Mesenchymal stem cell (in vitro differentiated cells and primary cell): ENCODE results near the gene TRMT10C.
"Not testable (repeated sequence)": the region's sequence is repeated elsewhere in the genome, so short reads cannot be mapped to it uniquely, and the experiment has no call there.

Experiments
- DNase-seq: peaks from one replicate; pipeline ENCODE4 v3.0.0-alpha.2; 2013
- H2AFZ ChIP-seq: one replicate; pipeline ENCODE4 v1.6.1; 2013; ENCODE audit warnings: low read depth, mild to moderate bottlenecking, control low read depth, inconsistent platforms, low read length, moderate library complexity
- H2AK5ac ChIP-seq: 2 replicates; pipeline ENCODE4 v1.6.1; 2013; ENCODE audit warnings: low read length, moderate library complexity, mild to moderate bottlenecking, inconsistent platforms; ENCODE audit not compliant: severe bottlenecking
- H2BK120ac ChIP-seq: one replicate; pipeline ENCODE4 v1.6.1; 2013; ENCODE audit warnings: low read depth, mild to moderate bottlenecking, inconsistent platforms, low read length, moderate library complexity
- H2BK12ac ChIP-seq, 2 experiments: one replicate each; pipeline ENCODE4 v1.6.1; 2013; ENCODE audit warnings: inconsistent platforms in 2 of 2, low read length in 2 of 2, mild to moderate bottlenecking in 2 of 2, moderate library complexity in 2 of 2, control low read depth in 1 of 2
- H2BK15ac ChIP-seq: one replicate; pipeline ENCODE4 v1.6.1; 2013; ENCODE audit warnings: mild to moderate bottlenecking, low read depth, inconsistent platforms; ENCODE audit not compliant: poor library complexity, severe bottlenecking
- H2BK5ac ChIP-seq: 2 replicates; pipeline ENCODE4 v1.6.1; 2013; ENCODE audit warnings: low read depth, mild to moderate bottlenecking, low read length, control low read depth, inconsistent platforms; ENCODE audit not compliant: poor library complexity, severe bottlenecking
- H3K14ac ChIP-seq, 2 experiments: one replicate each; pipeline ENCODE4 v1.6.1; 2013; ENCODE audit warnings: inconsistent platforms in 2 of 2, low read length in 2 of 2, control low read depth in 1 of 2, mild to moderate bottlenecking in 1 of 2, moderate library complexity in 1 of 2
- H3K18ac ChIP-seq, 2 experiments: one replicate each; pipeline ENCODE4 v1.6.1; 2013; ENCODE audit warnings: inconsistent platforms in 2 of 2, low read length in 2 of 2, control low read depth in 1 of 2, low read depth in 1 of 2, mild to moderate bottlenecking in 1 of 2
- H3K23ac ChIP-seq, 2 experiments: one replicate each; pipeline ENCODE4 v1.6.1; 2013; ENCODE audit warnings: inconsistent platforms in 2 of 2, low read length in 2 of 2, mild to moderate bottlenecking in 2 of 2, moderate library complexity in 2 of 2, control low read depth in 1 of 2
- H3K27ac ChIP-seq: 2 replicates; pipeline ENCODE4 v1.5.1; 2013; ENCODE audit warnings: mild to moderate bottlenecking, moderate library complexity, low read length, control low read depth, inconsistent platforms; ENCODE audit not compliant: poor library complexity, severe bottlenecking
- H3K27me3 ChIP-seq, 2 experiments: 2 replicates each; pipeline versions ENCODE4 v1.6.1 to v1.7.0; 2013; ENCODE audit warnings: low read length in 2 of 2, mild to moderate bottlenecking in 2 of 2, moderate library complexity in 2 of 2, control low read depth in 1 of 2, inconsistent platforms in 1 of 2; ENCODE audit not compliant: control insufficient read depth in 1 of 2, insufficient read depth in 1 of 2
- H3K36me3 ChIP-seq, 2 experiments: 2 replicates each; pipeline versions ENCODE4 v1.6.1 to v1.7.0; 2013; ENCODE audit warnings: low read length in 2 of 2, control low read depth in 1 of 2, inconsistent platforms in 1 of 2, low read depth in 1 of 2, mild to moderate bottlenecking in 1 of 2; ENCODE audit not compliant: insufficient read depth in 2 of 2, control insufficient read depth in 1 of 2
- H3K4ac ChIP-seq, 2 experiments: one replicate each; pipeline ENCODE4 v1.6.1; 2013; ENCODE audit warnings: inconsistent platforms in 2 of 2, low read length in 2 of 2, mild to moderate bottlenecking in 2 of 2, moderate library complexity in 2 of 2, control low read depth in 1 of 2, low read depth in 1 of 2
- H3K4me1 ChIP-seq: 2 replicates; pipeline ENCODE4 v1.6.1; 2013; ENCODE audit warnings: low read depth, low read length, control low read depth; ENCODE audit not compliant: control insufficient read depth, insufficient read depth
- H3K4me2 ChIP-seq: 2 replicates; pipeline ENCODE4 v1.6.1; 2013; ENCODE audit warnings: low read length, mild to moderate bottlenecking, inconsistent platforms; ENCODE audit not compliant: poor library complexity, severe bottlenecking
- H3K4me3 ChIP-seq, 2 experiments: 2 replicates each; pipeline versions ENCODE4 v1.5.1 to v1.7.0; 2013; ENCODE audit warnings: low read length in 2 of 2, mild to moderate bottlenecking in 2 of 2, control low read depth in 1 of 2, low read depth in 1 of 2; ENCODE audit not compliant: insufficient read depth in 1 of 2
- H3K79me1 ChIP-seq: replicated peaks from 2 replicates; pipeline ENCODE4 v1.6.1; 2013; ENCODE audit warnings: mild to moderate bottlenecking, control low read depth, low read length, inconsistent platforms; ENCODE audit not compliant: poor library complexity, severe bottlenecking
- H3K9ac ChIP-seq: 2 replicates; pipeline ENCODE4 v1.7.0; 2013; ENCODE audit warnings: mild to moderate bottlenecking, low read length, moderate library complexity
- H3K9me3 ChIP-seq: 2 replicates; pipeline ENCODE4 v1.7.0; 2013; ENCODE audit warnings: mild to moderate bottlenecking, low read length; ENCODE audit not compliant: control insufficient read depth
- H4K8ac ChIP-seq: one replicate; pipeline ENCODE4 v1.6.1; 2013; ENCODE audit warnings: inconsistent platforms, mild to moderate bottlenecking, low read length, moderate library complexity
- H4K91ac ChIP-seq: one replicate; pipeline ENCODE4 v1.6.1; 2013; ENCODE audit warnings: mild to moderate bottlenecking, low read length, inconsistent platforms
- WGBS: methylation state at CpG from one replicate; pipeline ENCODE4 v1.1.7; 2013; ENCODE audit warnings: mixed read lengths; 5-methylcytosine and 5-hydroxymethylcytosine counted together

The TRMT10C gene

GRCh38 chr3:101591071-101591470 is 29.4 kb downstream of the TRMT10C start:
- Histone ChIP-seq H3K4me2 (no peak overlapping the region), H4K8ac (no peak overlapping the region), H2AK5ac (no peak overlapping the region), H3K18ac (no peak overlapping the region), H2AFZ (no peak overlapping the region), H3K9me3 (no peaks in the 10 kb centered on the region), H3K9ac (no peak overlapping the region), H2BK15ac (no peak overlapping the region), H3K4ac (no peak overlapping the region), H2BK12ac (no peak overlapping the region), H3K27ac (no peak overlapping the region), H3K4me1 (peaks cover 2% of the 10 kb centered on the region), H4K91ac (no peak overlapping the region), H3K14ac (no peak overlapping the region), H3K23ac (no peak overlapping the region), H3K79me1 (peaks cover 9% of the 10 kb centered on the region), H3K27me3 (no peaks in the 10 kb centered on the region), H2BK120ac (no peak overlapping the region), H3K4me3 (no peak overlapping the region), H2BK5ac (no peak overlapping the region), H3K36me3 (peaks cover 26 to 93% of the 10 kb centered on the region in 2 experiments)
- 100% methylated on average over 1 of the region's 3 CpGs for WGBS
- no peak for DNase-seq

GRCh38 chr3:101602731-101603130 is 41.1 kb downstream of the TRMT10C start:
- no peaks in the 10 kb centered on the region for H3K9me3 ChIP-seq
- no peak overlapping the region for H2BK120ac ChIP-seq
- peaks cover 1% of the 10 kb centered on the region for H3K4me1 ChIP-seq
- peaks cover 7% of the 10 kb centered on the region for H3K79me1 ChIP-seq
- H3K36me3 ChIP-seq, result peaks cover 6 to 21% of the 10 kb centered on the region in 2 experiments
- H3K9ac ChIP-seq, result no peak overlapping the region
- no peak overlapping the region for H3K4me3 ChIP-seq
- H2BK5ac ChIP-seq, result no peak overlapping the region
- H3K4me2 ChIP-seq, result no peak overlapping the region
- no peak overlapping the region for H4K8ac ChIP-seq
- H2AK5ac ChIP-seq, result no peak overlapping the region
- no peaks in the 10 kb centered on the region for H3K27me3 ChIP-seq
- no peak overlapping the region for H3K23ac ChIP-seq
- H3K14ac ChIP-seq, result no peak overlapping the region
- 100% methylated on average over 3 of the region's 3 CpGs for WGBS
- H2AFZ ChIP-seq, result no peak overlapping the region
- H2BK15ac ChIP-seq, result no peak overlapping the region
- no peak overlapping the region for H3K18ac ChIP-seq
- H3K27ac ChIP-seq, result no peak overlapping the region
- H3K4ac ChIP-seq, result no peak overlapping the region
- no peak for DNase-seq
- no peak overlapping the region for H4K91ac ChIP-seq
- no peak overlapping the region for H2BK12ac ChIP-seq

- Histone ChIP-seq H3K27me3 (no peaks in the 10 kb centered on the region), H3K9me3 (no peaks in the 10 kb centered on the region), H3K9ac (no peak overlapping the region), H4K91ac (no peak overlapping the region), H3K79me1 (peaks cover 7% of the 10 kb centered on the region), H3K4me3 (no peak overlapping the region), H3K4ac (no peak overlapping the region), H3K4me1 (peaks cover 1% of the 10 kb centered on the region), H2BK120ac (no peak overlapping the region), H3K27ac (no peak overlapping the region), H3K14ac (no peak overlapping the region), H2BK5ac (no peak overlapping the region), H2BK12ac (no peak overlapping the region), H2AK5ac (no peak overlapping the region), H2BK15ac (no peak overlapping the region), H3K23ac (no peak overlapping the region), H3K18ac (no peak overlapping the region), H4K8ac (no peak overlapping the region), H3K36me3 (peaks cover 6 to 16% of the 10 kb centered on the region in 2 experiments), H2AFZ (no peak overlapping the region), H3K4me2 (no peak overlapping the region)
- DNase-seq, result no peak
- WGBS, result 96% methylated on average over 1 of the region's 1 CpG
Measured at GRCh38 chr3:101603184-101603583, 41.5 kb downstream of the TRMT10C start.

GRCh38 chr3:101605398-101605797 is 43.7 kb downstream of the TRMT10C start:
- not testable (repeated sequence) for H3K4me3 ChIP-seq, H3K4ac ChIP-seq, H3K27me3 ChIP-seq, H4K8ac ChIP-seq, H2BK12ac ChIP-seq, H3K79me1 ChIP-seq, H2BK120ac ChIP-seq, H3K14ac ChIP-seq, H3K4me2 ChIP-seq, H3K9ac ChIP-seq, H3K23ac ChIP-seq, H3K36me3 ChIP-seq, H4K91ac ChIP-seq, DNase-seq, H2BK5ac ChIP-seq, H2BK15ac ChIP-seq, H3K18ac ChIP-seq, H2AFZ ChIP-seq, H3K27ac ChIP-seq, H2AK5ac ChIP-seq, H3K9me3 ChIP-seq, H3K4me1 ChIP-seq
- 69% methylated on average over 9 of the region's 10 CpGs for WGBS
